GM18907 (cell line): ENCODE data around the gene PPM1H.
"Not testable (repeated sequence)": the region's sequence is repeated elsewhere in the genome, so short reads cannot be mapped to it uniquely, and the experiment has no call there.

Experiments used
- ATAC-seq: cut with Tn5 transposase; IDR thresholded peaks from one replicate; pipeline ENCODE4 v1.9.1; 2021; ENCODE audit warnings: mild to moderate bottlenecking, moderate library complexity; ENCODE audit not compliant: unreplicated experiment

Gene PPM1H

GRCh38 chr12:62739266-62740015 lies 195.5 kb downstream of the PPM1H start:
- ATAC-seq: no peak

GRCh38 chr12:62738616-62739015 lies 196.3 kb downstream of the PPM1H start:
- no peak for ATAC-seq

GRCh38 chr12:62738105-62738504 lies 196.8 kb downstream of the PPM1H start:
- no peak for ATAC-seq

- no peak for ATAC-seq
These were observed 197.3 kb downstream of the PPM1H start for GRCh38 chr12:62737615-62738014.

DNA sequence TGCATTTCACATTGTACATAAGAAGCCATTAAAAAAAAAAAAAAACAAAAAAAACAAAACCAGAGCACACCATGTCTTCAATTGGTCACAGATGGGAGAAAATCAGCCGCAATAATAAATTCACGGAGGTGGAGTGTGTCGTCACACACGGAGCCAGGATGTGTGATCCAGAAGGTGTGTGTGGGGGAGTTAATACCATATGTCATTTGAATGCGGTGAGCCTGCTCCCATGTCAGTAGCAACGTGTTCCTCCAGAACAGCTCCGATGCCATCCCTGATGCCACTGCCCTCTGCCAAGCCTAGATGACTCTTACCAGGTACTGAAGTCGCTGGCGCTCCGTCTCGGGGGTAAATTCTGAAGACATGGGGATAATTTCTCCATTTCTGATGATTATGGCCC lies 197.8 kb downstream of the PPM1H start:
- no peak for ATAC-seq

DNA sequence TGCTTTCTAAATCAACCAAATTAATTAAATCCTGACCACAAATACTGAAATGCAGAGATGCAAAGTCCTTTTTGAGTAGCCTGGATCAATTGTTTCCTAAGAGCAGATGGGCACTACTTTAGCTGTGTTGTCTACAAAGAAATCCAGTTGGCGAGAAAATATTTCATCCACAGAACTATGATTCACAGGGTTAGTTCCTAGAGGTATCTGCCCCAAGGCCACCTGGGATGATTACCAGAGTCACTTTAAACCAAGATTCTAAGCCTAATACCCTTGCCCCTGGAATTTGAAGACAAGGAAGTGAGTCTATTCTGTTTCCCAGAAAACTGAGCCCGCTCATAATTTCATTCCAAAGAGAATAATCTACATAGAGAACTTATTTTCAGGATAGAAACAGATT lies 198.4 kb downstream of the PPM1H start:
- ATAC-seq: no peak

- no peak for ATAC-seq
These were observed 202.0 kb downstream of the PPM1H start for GRCh38 chr12:62732861-62733427.

GRCh38 chr12:62731055-62731820 lies 203.7 kb downstream of the PPM1H start:
- ATAC-seq: no peak

DNA sequence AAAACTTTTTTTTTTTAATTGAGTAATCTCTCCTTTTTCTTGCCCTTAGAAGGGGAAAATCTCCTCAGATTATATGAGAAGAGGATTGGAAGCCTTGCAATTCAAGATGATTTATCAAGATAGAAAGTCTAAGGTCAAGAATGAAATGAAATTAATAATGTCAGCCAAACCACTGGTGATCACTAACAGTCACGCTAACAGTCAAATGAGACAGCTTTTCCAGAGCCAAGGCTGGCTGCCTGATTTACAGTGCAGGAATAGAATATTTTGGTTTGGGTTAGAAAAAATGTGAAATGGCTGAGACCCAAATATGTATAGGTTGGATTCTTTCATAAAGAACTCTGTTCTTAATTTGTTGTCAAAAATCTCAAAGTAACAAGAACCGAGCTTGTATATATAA lies 204.3 kb downstream of the PPM1H start:
- no peak for ATAC-seq

- ATAC-seq: not testable (repeated sequence)
These were observed 205.1 kb downstream of the PPM1H start for GRCh38 chr12:62729579-62730544.

- no peak for ATAC-seq
These were observed 206.2 kb downstream of the PPM1H start for GRCh38 chr12:62728741-62729140.

DNA sequence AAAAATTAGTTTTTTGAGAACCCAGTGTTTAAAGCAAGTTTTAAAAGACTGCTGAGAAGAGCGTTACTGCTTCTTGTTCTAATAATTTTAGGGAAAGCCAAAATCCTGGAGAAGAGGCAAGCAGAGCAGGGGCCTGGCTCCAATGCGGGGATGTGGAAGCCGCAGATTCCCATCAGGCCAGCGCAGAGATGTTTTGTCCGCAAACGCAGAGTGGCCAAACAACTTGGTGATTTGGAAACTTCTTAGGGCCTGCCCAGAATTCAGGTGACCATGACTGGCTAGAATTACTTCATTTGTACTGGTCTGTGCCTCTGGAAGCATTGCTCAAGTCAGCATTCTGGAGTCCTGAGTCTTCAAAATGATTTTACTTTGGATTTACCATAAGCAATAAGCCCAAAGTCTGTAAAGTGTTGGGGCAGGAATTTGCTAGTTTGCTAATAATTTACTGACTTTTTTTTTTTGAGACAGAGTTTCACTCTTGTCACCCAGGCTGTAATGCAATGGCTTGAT lies 208.4 kb downstream of the PPM1H start:
- ATAC-seq: no peak

DNA sequence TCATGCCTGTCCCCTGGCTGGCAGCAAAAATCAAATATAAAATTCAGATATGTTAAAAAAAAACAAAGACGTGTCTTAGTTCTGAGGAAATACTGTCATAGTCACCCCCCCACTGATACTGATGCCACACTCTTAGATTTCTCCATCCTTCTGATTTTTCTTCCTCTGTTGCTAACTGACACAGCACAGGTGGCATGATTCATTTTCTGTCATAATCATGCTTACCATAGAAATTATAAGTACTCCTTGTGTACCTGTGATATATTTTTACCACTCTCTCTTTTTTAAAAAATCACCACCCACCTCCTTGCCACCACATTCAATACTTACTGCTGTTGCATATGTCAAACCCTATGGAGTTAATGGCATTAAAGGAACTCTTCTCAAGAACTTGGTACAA lies 209.2 kb downstream of the PPM1H start:
- ATAC-seq: no peak

GRCh38 chr12:62724947-62725451 lies 210.0 kb downstream of the PPM1H start:
- ATAC-seq: no peak

- ATAC-seq: no peak
These were observed 210.7 kb downstream of the PPM1H start for GRCh38 chr12:62724285-62724684.

GRCh38 chr12:62722971-62723680 lies 211.8 kb downstream of the PPM1H start:
- ATAC-seq: no peak

- ATAC-seq: no peak
These were observed 214.2 kb downstream of the PPM1H start for GRCh38 chr12:62720661-62721330.

- no peak for ATAC-seq
These were observed 214.9 kb downstream of the PPM1H start for GRCh38 chr12:62720025-62720424.

DNA sequence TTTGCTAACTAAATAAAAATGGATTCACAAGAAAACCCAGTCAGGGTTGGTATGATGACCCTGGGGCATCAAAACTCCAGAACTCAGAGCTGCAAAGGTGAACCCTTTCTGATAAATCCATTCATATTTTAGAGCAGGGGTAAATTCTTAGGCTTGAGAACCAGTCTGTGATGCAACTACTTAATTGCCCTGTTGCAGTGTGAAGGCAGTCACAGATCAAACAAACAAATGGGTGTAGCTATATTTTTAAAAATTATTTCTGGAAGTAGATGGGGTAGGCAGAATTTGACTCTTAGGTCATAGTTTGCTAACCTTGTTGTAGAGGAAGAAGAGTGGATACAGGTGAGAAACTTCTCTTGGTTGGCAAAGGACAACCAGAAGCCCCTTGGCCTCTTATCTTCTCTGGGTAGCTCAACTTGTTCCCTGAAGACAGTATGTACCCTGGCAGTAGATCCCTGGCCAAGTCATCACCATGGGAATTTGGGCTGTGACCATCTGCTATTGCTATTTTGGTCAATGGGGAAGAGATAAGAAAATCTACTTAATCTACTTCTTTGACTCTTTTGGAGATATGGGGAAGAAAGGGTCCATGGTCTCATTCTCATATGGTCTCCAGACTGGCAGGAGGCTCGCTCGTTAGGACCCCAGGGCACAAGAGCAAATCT lies 216.1 kb downstream of the PPM1H start:
- ATAC-seq: no peak
